Raji (cell line): ENCODE data around the gene KIF25.

Experiments
- POLR2A ChIP-seq: IDR thresholded peaks from 2 replicates; pipeline ENCODE4 v1.6.1; 2011; ENCODE audit warnings: low read depth, low read length, control low read depth; ENCODE audit not compliant: insufficient read depth

Gene KIF25

GRCh38 chr6:167984876-167985604 lies 12.4 kb upstream of the KIF25 start:
- no peak for TF ChIP-seq POLR2A

DNA sequence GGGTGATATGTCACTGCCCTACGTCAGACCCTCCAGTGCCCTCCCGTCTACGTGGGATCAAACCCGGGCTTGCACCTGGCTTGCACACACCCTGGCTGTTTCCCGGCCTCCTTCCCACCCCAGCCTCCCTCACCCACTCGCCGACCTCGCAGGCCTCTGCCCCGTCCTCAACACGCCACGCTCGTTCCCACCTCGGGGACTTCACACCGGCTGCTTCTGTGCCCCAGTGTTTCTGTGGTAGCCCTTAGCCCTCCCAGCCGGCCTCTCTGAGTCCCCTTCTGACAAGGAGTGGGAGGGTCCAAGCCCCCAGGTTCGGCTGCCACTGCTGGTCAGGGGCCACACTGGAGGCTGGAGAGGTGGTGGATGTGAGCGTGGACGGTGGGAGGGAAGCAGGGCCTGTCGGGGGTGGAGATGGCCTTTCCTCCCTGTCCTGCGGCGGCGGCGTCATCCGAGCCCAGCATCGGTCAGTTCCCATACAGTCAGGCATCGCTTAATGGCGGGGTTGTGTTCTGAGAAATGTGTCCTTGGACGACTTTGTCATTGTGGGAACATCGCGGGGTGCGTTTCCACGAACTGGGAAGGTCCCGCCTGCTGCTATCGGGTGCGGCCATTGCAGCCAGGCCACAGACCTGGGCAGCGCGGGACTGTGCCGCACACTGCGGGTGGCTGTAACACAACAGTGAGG lies 11.4 kb upstream of the KIF25 start:
- TF ChIP-seq POLR2A: no peak

DNA sequence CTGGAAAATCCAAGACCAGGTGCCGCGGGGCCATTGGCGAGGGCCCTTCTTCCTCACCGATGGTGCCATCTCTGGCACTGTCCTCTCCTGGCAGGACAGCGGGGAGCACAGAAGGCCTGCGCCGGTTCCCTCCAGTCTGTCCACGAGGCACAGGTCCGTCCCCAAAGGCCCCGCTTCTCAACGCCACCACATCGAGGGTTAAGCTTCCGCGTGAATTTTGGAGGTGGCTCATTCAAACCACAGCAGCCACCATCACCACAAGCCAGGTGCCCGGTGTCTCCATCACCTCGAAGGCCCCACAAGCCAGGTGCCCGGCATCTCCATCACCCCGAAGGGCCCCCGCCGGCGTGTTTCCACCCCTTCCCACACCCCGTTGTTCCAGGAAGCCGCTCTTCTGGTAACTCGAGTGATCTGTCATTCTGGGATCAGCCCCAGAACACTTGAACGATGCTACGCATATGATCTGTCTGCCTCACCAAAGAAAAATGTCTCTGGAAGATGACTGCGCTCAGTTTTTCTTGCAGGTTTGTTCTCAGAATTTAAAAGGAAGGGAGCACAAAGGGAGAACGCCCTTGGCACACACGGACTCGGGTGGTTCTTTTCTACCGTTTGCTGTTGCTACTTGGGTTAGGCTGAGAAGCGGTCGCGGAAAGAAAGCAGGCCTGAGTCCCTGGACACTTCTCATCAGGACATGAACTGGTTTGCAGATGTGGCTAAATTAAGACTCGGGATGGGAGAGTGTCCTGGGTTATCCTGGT lies 9.9 kb upstream of the KIF25 start:
- TF ChIP-seq POLR2A: no peak

DNA sequence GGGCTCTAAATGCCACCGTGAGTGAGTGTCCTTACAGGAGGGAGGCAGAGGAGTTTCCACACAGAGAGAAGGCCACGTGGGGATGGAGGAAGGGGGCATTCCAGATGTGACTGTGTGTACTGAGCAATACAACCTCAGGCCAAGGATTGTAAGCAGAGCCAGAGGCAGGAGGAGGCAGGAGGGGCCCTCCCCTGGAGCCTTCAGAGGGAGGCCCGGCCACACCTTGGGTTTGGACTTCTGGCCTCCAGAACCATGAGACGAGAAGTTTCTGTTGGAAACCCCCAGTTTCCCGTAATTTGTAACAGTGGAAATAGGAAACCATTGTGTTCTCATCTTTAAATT lies 9.3 kb upstream of the KIF25 start:
- no peak for TF ChIP-seq POLR2A

DNA sequence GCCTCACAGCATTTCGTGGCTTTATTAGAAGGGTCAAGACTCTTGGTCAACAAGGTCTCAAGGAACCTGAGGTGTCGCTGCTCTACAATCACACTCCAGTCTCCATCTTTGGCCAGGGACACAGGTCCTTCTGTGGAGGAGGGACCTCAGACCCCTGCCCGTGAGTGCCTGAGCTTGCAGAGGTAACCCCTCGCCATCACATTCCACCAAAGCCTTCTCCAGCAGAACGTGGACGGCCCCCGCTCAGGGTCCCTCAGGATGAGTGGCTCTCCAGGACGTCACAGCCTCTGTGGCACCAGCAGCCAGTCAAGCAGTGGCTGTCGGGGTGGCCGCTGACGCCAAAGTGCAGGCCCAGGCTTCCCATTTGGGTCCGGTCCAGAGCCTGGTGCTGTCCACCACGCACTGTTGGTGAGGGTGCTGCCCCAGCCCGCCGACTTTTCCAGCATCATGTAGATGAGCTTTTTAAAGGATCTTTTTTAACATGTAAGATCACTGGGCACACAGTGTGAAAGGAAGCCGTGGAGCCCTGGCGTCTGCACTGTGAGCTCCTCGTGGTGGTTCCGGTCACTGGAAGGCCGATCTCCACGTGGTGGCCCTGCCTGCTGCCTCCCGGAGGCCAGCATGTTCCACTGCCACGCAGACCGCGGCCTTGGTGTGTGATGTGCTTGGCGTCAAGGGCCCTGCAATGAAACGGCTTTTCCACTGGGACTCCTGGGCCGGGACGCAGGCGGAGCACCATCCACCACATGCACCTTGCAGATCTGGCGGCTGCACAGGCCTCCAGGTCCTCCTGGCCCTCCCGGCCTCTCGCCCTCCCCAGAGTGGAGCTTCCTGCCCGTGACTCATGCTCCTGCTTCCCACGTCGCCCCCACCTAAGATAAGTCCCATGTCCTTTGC lies 8.3 kb upstream of the KIF25 start:
- no peak for TF ChIP-seq POLR2A

DNA sequence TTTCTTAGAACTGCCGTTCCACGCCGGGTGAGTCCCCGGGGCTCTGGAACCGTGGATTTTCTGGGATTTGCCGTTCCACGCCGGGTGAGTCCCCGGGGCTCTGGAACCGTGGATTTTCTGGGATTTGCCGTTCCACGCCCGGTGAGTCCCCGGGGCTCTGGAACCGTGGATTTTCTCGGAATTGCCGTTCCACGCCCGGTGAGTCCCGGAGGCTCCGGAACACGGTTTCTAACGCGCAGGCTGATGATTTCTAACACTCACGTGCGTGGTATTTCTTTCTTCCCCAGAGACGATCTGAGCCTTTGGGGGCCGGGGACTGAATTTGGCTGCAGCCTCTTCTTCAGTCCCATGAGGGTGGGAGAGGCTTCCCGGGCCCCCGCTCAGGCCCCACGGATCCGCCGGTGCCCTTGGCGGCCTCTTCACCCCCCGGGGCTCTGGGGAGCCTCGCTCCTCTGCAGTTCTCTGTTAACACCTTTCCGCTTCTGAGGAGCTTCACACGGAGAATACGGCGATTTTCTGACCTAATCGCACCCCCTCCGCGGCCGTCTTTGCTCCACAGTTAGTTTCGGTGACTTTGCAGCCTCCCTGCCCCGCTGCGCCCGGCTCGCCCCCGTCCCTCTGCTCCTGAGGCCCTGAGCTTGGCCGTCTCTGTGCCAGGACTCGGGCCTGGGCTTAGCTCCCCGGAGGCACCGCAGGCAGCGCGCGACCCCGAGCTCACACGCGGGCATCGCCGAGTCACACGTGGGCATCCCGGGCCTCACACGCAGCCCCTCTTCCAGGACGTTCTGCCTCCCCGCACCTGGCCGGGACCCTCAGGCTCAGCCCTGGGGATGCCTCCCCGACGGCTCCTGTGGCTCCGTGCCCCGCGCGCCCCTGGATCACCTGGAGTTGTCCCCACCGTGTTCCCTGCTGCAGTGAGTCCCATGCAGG lies 7.2 kb upstream of the KIF25 start:
- no peak for TF ChIP-seq POLR2A

DNA sequence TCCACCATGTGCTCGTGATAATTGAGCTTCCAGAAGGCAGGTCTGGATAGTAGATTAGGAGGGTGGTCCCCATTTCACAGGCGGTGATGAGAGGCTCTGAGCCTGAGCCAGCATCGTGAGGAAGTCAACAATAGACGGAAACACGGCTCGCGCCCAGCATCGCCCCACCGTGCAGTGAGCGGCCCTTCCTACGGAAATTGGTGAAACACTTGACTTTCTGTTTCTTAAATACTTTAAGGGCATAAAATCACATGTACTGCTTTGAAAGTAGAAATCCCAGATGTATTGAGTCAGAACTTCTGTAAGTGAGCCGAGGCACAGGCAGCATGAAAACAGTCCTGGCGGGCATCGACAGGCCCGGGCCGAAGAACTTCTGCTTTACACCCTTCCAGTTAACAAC lies 4.3 kb upstream of the KIF25 start:
- TF ChIP-seq POLR2A: no peak

- TF ChIP-seq POLR2A: no peak
Measured at GRCh38 chr6:167993831-167994230, 3.6 kb upstream of the KIF25 start.

- no peak for TF ChIP-seq POLR2A
Measured at GRCh38 chr6:167995302-167995701, 2.2 kb upstream of the KIF25 start.

- no peak for TF ChIP-seq POLR2A
Measured at GRCh38 chr6:167995731-167996151, 1.7 kb upstream of the KIF25 start.

- no peak for TF ChIP-seq POLR2A
Measured at GRCh38 chr6:167996424-167997199, 859 bp upstream of the KIF25 start.

- no peak for TF ChIP-seq POLR2A
Measured at GRCh38 chr6:167998215-167998614, 744 bp downstream of the KIF25 start.

- no peak for TF ChIP-seq POLR2A
Measured at GRCh38 chr6:168000198-168001028, 2.9 kb downstream of the KIF25 start.

- no peak for TF ChIP-seq POLR2A
Measured at GRCh38 chr6:168001029-168001332, 3.5 kb downstream of the KIF25 start.
